NB4 (cell line): ENCODE measurements around the gene ZNF471.

Source experiments
- DNase-seq: peaks from one replicate; pipeline ENCODE4 v3.0.0; 2010; ENCODE audit warnings: low read depth
- H3K4me3 ChIP-seq: one replicate; pipeline ENCODE4 v1.5.1; 2011; ENCODE audit warnings: mild to moderate bottlenecking, low read depth, low read length, moderate library complexity
- CTCF ChIP-seq: IDR thresholded peaks from one replicate; pipeline ENCODE4 v1.5.1; 2012; ENCODE audit warnings: low read depth, low read length
- MAX ChIP-seq: IDR thresholded peaks from 2 replicates; pipeline ENCODE4 v1.6.1; 2011; ENCODE audit warnings: low read depth, low read length
- MYC ChIP-seq: IDR thresholded peaks from 2 replicates; pipeline ENCODE4 v1.6.1; 2011; ENCODE audit warnings: low read depth, low read length
- POLR2A ChIP-seq: IDR thresholded peaks from 2 replicates; pipeline ENCODE4 v1.6.1; 2011; ENCODE audit warnings: mild to moderate bottlenecking; ENCODE audit not compliant: insufficient read length; ENCODE audit errors: extremely low read depth

The ZNF471 gene

GRCh38 chr19:56507446-56508289, at the start of gene ZNF471:
Gene ZNF471, plus strand, starts transcription at chr19:56507855. Its CDS starts 3,717 bp downstream, at chr19:56511572.
- peak; percentile 47 for DNase-seq
- H3K4me3 ChIP-seq, result peak within 1 kb of the TSS; percentile 25
- no peak for TF ChIP-seq MYC
- no peak for TF ChIP-seq CTCF
- no peak for TF ChIP-seq POLR2A
- no peak for TF ChIP-seq MAX

- no peak for TF ChIP-seq MAX
- TF ChIP-seq MYC, result no peak
Observed at GRCh38 chr19:56474308-56474707, 33.3 kb upstream of the ZNF471 start.

GRCh38 chr19:56476093-56476492, 31.6 kb upstream of the ZNF471 start:
- DNase-seq, result no peak
- no peak for TF ChIP-seq MAX
- no peak for TF ChIP-seq MYC
- no peak for TF ChIP-seq POLR2A
- TF ChIP-seq CTCF, result no peak
- no peak overlapping the region for H3K4me3 ChIP-seq

More at GRCh38 chr19:56474308-56474707, 33.3 kb upstream of the ZNF471 start:
- no peak overlapping the region for H3K4me3 ChIP-seq
- no peak for DNase-seq

GRCh38 chr19:56476651-56477428, 30.8 kb upstream of the ZNF471 start, which contains the start of gene ZNF667:
Gene ZNF667, minus strand, starts transcription at chr19:56477345. Its CDS starts 14,975 bp downstream, at chr19:56462370.
- TF ChIP-seq CTCF, result no peak
- TF ChIP-seq POLR2A, result no peak
- no peak for TF ChIP-seq MAX
- TF ChIP-seq MYC, result no peak
- no peak for DNase-seq
- no peak within 1 kb of the TSS for H3K4me3 ChIP-seq

GRCh38 chr19:56477429-56478338, 30.0 kb upstream of the ZNF471 start:
- TF ChIP-seq POLR2A, result no peak
- no peak for TF ChIP-seq MAX
- TF ChIP-seq CTCF, result no peak
- no peak for TF ChIP-seq MYC
- H3K4me3 ChIP-seq, result no peak overlapping the region
- DNase-seq, result no peak
